Transverse colon (tissue), 3 donors: ENCODE data around the gene FOXK2.
A peak's percentile ranks its signal among the peaks of the same experiment; 100 is the strongest.

Source experiments
- CTCF ChIP-seq, 5 experiments: fragments of 200-600 bp in 3 of 5; fragments of 450-650 bp in 2 of 5; sonication (generic) in 3 of 5; IDR thresholded peaks; 1 replicate in 2 of 5; 2 replicates in 3 of 5; pipeline ENCODE4 v1.5.1; 2016 to 2017; ENCODE audit warnings: antibody characterized with exemption in 5 of 5, inconsistent platforms in 3 of 5, mild to moderate bottlenecking in 2 of 5, moderate library complexity in 1 of 5
- POLR2A ChIP-seq: fragments of 450-650 bp; IDR thresholded peaks from one replicate; pipeline ENCODE4 v1.6.1; 2016; ENCODE audit warnings: antibody characterized with exemption, mild to moderate bottlenecking, moderate library complexity

- TF ChIP-seq CTCF (IDR thresholded peaks at IDR 0.05) (no peak), POLR2A (peak; percentile 97)
Observed at GRCh38 chr17:82648165-82648668, 128.7 kb downstream of the FOXK2 start, which contains the start of gene WDR45B.
